HG02885 (cell line): ENCODE measurements around the gene CYP46A1.
A peak's percentile ranks its signal among the peaks of the same experiment; 100 is the strongest.

Experiments used
- ATAC-seq: cut with Tn5 transposase; IDR thresholded peaks from one replicate; pipeline ENCODE4 v1.9.1; 2021; ENCODE audit warnings: mild to moderate bottlenecking; ENCODE audit not compliant: unreplicated experiment, poor library complexity

The CYP46A1 gene

DNA sequence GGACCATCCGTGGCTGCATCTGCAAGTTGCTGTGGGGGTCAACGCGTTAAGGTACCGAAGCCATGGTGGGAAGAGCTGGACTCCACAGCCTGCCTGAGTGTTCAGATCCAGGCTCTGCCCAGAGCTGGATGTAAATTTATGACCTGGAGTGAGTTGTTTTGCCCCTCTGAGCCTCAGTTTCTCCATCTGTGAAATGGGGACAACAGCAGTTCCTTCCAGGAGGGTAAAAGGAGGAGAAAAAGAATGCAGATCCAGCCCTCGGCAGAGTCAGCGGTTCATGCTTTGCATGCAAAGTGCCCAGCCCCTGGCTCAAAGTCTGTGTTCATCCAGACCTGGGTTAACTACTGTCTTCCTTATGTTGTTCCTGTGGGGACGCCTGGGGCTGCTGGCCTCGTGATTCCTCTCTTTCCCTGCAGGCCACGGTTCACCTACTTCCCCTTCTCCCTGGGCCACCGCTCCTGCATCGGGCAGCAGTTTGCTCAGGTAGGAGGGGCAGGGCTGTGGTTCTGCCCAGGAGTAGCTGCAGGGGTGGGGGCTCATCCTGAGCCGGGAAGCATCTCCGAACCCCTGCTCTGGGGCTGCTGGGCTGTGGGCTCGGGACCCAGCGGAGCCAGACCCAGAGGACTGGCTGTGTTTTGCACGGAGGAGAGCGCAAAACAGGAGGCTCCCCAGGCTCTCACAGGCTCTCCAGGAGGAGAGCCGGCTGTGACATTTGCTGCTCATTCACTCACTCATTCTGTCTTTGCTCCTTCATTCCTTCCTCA lies 41.9 kb downstream of the CYP46A1 start:
- ATAC-seq: no peak

DNA sequence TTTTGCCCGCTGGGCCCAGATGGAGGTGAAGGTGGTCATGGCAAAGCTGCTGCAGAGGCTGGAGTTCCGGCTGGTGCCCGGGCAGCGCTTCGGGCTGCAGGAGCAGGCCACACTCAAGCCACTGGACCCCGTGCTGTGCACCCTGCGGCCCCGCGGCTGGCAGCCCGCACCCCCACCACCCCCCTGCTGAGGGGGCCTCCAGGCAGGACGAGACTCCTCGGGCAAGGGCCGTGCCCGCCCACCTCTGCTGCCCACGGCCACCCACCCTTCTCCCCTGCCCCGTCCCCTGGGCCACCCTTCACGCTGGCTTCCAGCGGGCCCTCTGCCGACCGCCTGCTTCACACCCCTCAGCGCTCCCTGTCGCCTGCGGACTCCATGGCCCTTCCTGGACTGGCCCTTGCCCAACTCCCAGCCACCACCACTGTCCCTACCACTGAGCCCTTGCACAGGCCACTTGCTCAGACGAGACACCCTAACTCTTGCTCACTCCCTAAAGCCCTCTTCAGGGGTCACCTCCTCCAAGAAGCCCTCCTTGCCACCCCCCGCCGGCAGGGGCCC lies 42.5 kb downstream of the CYP46A1 start:
- ATAC-seq: no peak

DNA sequence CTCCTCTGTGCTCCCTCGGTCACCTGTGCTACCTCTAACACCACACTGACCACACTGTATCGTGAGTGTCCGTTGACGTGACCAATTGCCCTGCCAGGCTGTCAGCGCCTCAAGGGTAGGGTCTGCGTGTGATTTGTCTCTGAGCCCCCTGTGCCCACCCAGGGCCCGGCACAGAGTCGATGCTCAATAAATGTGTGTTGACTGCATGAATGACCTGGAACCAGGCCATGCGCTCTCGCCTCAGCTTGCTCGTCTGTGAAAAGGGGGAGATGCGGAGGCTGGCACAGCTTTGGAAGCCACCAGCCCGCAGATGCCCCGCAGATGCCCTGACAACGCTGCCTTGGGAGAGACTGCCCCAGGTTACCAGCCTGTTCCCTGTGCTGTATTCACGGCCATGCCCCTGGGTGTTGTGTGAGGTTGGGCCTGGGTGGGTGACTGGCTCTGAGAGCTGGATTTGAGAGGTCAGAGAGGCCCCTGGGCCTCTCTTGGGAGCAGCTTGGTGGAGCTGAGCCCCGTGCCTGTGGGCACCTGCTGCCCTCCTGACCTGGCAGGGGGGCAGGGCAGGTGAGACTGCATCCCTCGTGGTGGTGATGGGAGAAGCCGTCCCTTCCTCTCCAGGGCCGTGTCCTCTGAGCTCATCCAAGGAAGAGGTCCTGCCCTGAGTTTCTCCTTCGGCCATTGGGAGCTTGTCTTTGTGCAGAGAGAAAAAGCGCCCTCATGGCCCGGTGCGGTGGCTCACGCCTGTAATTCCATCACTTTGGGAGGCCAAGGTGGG lies 43.2 kb downstream of the CYP46A1 start:
- ATAC-seq: no peak

GRCh38 chr14:99728231-99728920 lies 44.3 kb downstream of the CYP46A1 start:
- ATAC-seq: no peak

GRCh38 chr14:99728981-99729451 lies 44.9 kb downstream of the CYP46A1 start:
- ATAC-seq: no peak

GRCh38 chr14:99729991-99730875 lies 46.1 kb downstream of the CYP46A1 start:
- ATAC-seq: peak; percentile 65

GRCh38 chr14:99730876-99731546 lies 46.9 kb downstream of the CYP46A1 start:
- ATAC-seq: no peak

- ATAC-seq: no peak
Observed at GRCh38 chr14:99731547-99732435, 47.7 kb downstream of the CYP46A1 start.

DNA sequence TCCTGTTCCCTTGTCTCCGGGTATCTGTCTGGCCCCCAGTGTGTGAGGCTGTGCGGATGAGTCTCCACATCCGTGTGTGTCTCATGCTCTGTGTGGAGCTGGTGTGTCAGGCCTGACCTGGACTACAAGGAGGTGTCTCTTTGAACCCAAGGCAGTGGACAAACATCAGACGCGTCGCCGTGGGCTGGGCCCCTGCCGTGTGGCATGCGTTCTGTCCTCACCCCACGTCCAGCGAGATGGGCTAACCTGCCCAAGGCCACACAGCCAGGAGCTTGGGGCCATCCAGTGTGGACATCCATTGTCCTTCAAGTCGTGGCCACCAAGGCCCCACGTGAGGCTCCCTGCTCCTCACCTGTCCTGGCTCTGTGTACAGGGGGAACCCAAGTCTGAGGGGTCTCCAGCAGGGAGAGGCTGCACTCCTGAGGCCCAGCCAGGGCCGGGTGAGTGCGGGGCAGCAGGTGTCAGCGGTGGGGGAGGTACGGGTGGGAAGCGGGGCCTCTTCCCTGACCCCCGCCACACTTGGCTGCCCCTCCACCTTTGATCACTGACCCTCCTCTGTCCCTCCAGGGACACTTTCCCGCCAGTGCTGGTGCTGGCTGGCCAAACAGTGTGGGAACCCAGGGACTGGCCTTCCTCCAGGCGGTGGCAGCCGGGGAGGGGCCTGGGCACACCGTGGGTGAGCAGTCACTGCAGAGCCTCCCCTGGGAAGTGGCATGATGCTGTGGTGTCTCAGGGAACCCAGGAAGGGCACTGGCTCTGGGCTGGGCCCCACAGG lies 48.5 kb downstream of the CYP46A1 start:
- ATAC-seq: no peak

DNA sequence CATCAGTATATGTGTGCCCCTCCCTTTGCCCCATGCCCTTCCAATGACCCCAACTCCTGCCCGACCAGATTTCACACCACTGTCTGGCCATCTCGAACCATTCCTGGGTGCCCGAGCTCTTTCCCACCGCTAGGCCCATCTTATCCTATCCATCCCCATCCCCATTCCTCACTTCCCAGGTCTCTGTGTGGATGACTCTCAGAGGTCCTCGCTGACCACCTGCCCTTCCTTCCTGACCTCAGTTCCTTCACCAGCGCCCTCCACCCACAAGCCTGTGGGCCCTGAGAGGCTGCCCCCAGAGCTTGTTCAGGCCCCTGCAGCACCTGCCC lies 49.1 kb downstream of the CYP46A1 start:
- ATAC-seq: no peak

GRCh38 chr14:99733540-99734405 lies 49.7 kb downstream of the CYP46A1 start:
- ATAC-seq: no peak

DNA sequence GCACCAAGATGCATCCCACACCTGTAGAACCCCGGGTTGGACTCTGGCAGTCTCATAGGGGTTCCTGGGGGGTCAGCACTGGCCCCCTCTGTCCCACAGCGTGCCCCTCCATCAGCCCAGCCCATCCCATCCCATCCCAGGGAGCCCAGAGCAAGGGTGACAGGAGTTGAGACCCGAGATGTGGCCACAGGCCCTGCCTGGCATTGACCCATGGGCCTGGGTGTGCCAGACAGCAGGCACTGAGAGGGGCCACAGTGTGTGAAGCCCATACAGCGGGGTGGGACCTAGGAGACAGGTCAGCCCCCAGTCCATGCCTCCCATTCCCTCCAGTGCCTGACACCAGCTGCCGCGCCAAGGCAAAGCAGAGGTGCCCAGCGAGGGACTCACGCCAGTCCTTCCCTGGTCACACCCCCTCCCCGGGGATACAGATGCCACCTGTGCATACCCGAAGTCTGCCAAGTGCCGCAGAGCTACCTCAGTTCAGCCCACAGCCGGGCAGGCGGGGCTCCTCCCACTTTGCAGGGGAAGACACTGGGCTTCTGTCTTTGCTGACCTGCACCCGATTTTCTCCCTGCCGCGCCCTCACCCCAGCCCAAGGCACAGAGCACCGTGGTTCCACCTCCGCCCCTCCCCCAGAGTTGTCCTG lies 50.4 kb downstream of the CYP46A1 start:
- no peak for ATAC-seq

DNA sequence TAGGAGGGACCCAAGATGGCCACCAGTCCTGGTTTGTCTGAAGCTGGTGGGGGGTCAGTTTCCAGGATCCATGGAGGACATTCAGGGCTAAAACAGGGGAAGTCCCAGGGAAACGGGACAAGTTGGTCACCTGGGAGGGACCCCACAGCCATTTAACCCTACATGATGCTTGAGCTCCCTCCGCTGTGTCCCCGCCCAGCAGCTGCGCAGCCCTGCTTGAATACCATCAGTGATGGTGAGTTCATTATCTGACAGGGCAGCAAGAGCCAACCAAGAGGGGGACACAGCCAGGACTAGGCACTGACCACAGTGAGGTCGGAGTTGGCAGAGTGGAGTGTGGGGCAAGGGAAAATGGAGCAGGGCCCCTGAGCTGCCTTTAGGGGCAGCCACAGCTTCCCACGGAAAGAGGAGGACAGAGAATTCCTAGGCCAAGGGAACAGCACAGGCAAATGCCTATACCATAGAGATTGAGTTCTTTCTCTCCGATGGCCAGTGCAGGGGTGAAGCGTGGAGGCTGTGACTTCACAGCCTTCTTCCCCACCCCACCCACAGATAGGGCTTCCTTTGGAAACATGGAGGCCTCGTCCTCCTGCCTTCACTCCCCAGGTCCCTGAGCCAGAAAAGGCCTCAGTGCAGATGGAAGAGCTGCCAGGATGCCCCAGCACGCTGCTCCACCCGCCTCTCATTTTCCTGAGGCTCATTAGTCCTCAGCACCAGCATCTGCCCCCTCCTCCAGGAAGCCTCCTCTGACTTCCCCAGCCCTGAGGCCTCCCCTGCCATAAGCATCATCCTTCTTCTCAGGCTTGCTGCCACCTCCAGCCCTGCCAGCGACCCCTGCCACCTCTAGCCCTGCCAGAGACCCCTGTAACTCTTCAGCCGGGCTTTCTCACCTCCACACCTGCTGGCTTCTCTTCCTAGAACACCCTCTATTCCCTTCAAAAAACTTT lies 51.4 kb downstream of the CYP46A1 start:
- ATAC-seq: no peak

DNA sequence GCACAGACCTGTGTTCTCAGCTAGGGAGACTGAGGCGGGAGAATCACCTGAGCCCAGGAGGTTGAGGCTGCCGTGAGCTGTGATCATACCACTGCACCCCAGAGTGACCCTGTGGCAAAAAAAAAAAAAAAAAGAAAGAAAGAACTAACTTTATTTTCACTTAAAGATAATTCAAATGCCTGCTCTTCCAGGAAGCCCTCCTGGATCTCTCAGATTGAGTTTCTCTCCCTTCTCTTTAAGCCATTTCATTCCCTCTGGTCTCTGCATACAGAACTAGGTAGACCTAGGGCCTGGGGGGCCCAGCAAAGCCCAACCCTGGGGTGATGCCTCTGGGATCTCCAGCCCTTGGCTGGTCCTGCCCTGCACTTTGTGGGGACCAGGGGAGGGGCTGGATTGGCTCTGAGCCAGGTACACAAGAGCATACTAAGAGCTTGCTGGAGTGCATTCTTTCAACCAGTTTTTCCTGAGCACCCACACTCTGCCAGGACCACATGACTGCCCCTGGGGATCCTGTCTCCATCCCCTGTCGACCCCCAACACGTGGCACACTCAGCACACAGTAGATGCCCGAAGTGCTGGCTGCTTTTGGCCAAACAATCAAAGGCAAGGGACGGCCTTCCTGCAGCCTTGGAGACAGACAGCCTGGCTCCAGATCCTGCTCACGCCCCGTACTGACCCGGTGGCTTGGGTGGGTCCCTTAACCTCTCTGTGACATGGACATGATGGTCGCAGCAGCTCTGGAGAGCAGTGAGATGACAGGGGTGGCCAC lies 52.7 kb downstream of the CYP46A1 start:
- no peak for ATAC-seq
